B cell (primary cell): Measurements from ENCODE around the gene STOX2.

Experiments
- CTCF ChIP-seq: fragments of 200-600 bp; IDR thresholded peaks from one replicate; pipeline ENCODE4 v1.8.0; 2022; ENCODE audit warnings: antibody characterized with exemption, mild to moderate bottlenecking
- EZH2 ChIP-seq: IDR thresholded peaks from 2 replicates; pipeline ENCODE4 v1.6.1; 2012; ENCODE audit warnings: borderline replicate concordance, low read depth, mild to moderate bottlenecking, moderate library complexity, low read length; ENCODE audit not compliant: insufficient read depth, poor library complexity, severe bottlenecking

- TF ChIP-seq CTCF (no peak), EZH2 (no peak)
Observed at GRCh38 chr4:183985786-183986185, 80.7 kb downstream of the STOX2 start.
